Heart left ventricle (tissue), 16 donors: ENCODE results near the gene VPS33A. TPM values are rescaled to one million over a fixed set of nuclear protein-coding genes. Genes with fewer than 3 reads are reported as not detected.

Experiments used
- ATAC-seq, 4 donors: fragments of 200-7000 bp; cut with Tn5 transposase; one replicate each; pipeline ENCODE4 v1.9.1; 2020 to 2022; ENCODE audit warnings: moderate library complexity in 4 of 4, mild to moderate bottlenecking in 3 of 4, moderate number of reproducible peaks in 1 of 4
- DNase-seq, 5 donors: peaks; one replicate each; pipeline ENCODE4 v3.0.0-alpha.2; 2020
- H3K27ac ChIP-seq, 12 donors: fragments of 200-600 bp; sonication (generic) in 4 of 12; one replicate each; pipeline versions ENCODE4 v1.5.0 to v1.8.0; 2016 to 2022; ENCODE audit warnings: mild to moderate bottlenecking in 2 of 12
- H3K27me3 ChIP-seq, 9 donors: fragments of 200-600 bp; sonication (generic) in 2 of 9; one replicate each; pipeline versions ENCODE4 v1.5.1 to v1.8.0; 2016 to 2022; ENCODE audit warnings: mild to moderate bottlenecking in 3 of 9
- H3K36me3 ChIP-seq, 9 donors: fragments of 200-600 bp; sonication (generic) in 2 of 9; one replicate each; pipeline versions ENCODE4 v1.5.0 to v1.8.0; 2018 to 2022; ENCODE audit warnings: mild to moderate bottlenecking in 2 of 9
- H3K4me1 ChIP-seq, 12 donors: fragments of 200-600 bp; sonication (generic) in 4 of 12; one replicate each; pipeline versions ENCODE4 v1.5.0 to v1.8.0; 2016 to 2022; ENCODE audit warnings: mild to moderate bottlenecking in 3 of 12
- H3K4me3 ChIP-seq, 12 donors: fragments of 200-600 bp; sonication (generic) in 4 of 12; one replicate each; pipeline versions ENCODE4 v1.5.0 to v1.8.0; 2017 to 2022; ENCODE audit warnings: mild to moderate bottlenecking in 9 of 12, moderate library complexity in 4 of 12
- H3K9me3 ChIP-seq, 12 donors: fragments of 200-600 bp; sonication (generic) in 4 of 12; one replicate each; pipeline versions ENCODE4 v1.5.0 to v1.8.0; 2016 to 2022; ENCODE audit warnings: mild to moderate bottlenecking in 1 of 12
- CTCF ChIP-seq, 12 donors: fragments of 200-600 bp; sonication (generic) in 4 of 12; IDR thresholded peaks; one replicate each; pipeline versions ENCODE4 v1.5.0 to v1.8.0; 2018 to 2022; ENCODE audit warnings: antibody characterized with exemption in 12 of 12, mild to moderate bottlenecking in 5 of 12
- POLR2A ChIP-seq, 2 donors: fragments of 450-650 bp; IDR thresholded peaks; one replicate each; pipeline ENCODE4 v1.6.1; 2017; ENCODE audit warnings: antibody characterized with exemption in 2 of 2, mild to moderate bottlenecking in 2 of 2, moderate library complexity in 2 of 2
- WGBS, 4 donors: extraction: QIAGEN DNeasy Blood & Tissue Kit in 2 of 4; methylation state at CpG; one replicate each; pipeline versions ENCODE4 v1.1.5 to v1.1.7; 2013 to 2018; 5-methylcytosine and 5-hydroxymethylcytosine counted together
- intact Hi-C, 10 donors: fragments of 100-400 bp; cut with DNase I; formaldehyde crosslinking; loops; one replicate each; pipeline versions ENCODE4 v1.11.1 to v1.14.2; 2022
- polyA plus RNA-seq, 2 donors: library from polyadenylated mRNA; stranded (reverse); fragments of 200-250 nt; gene quantifications; one replicate each; pipeline ENCODE4 v1.2.3, GENCODE V29; 2013
- total RNA-seq, 9 donors: library from RNA; depleted of rRNA in 2 of 9; stranded (reverse); fragments of >200 nt in 2 of 9; fragmentation: NEBNext Ultra II Directional in 3 of 9; extraction: Animal tissue kit (Norgen Biotek cat#: 25700) in 3 of 9; gene quantifications; one replicate each; pipeline versions ENCODE4 v1.1.0 to v1.2.4, GENCODE V29; 2016 to 2023
- donor health status: ischemic (EF 13 %, LVEDD 7.1; RV severe dilation, severe dysfunction).
- donor health status: healthy with polysubstance abuse.
- donor health status: DM: no; HTN: yes; CAD: no.
- donor health status: DM: no; HTN: no; CAD: no.
- donor health status: ischemic (EF 25% LVEDD 6.9; RV normal size, moderate dysfunction).
- donor health status: ischemic (EF 25% LVEDD 5.7; RV mildly dilated, moderate dysfunction).
- donor health status: healthy.
- donor health status: DM: yes; HTN: yes; CAD: no.
- donor health status: ischemic (EF 35%, LVEDD 5.7; RV mildly dilated, moderate dysfunction).
- donor health status: nonischemic (EF 11% LVEDD 7.7; RV severe dilation, severe dysfunction).
- donor health status: DM: yes; HTN: yes; CAD: no.
- donor health status: PGD.
- donor health status: ischemic (EF 29% LVEDD 5.4; RV normal size, mild dysfunction).
- donor health status: nonischemic (EF 23%, LVEDD 6.1; RV moderate dilation, normal function).

The VPS33A gene
- total and polyA plus RNA-seq, 11 donors, result 5.6 to 16.7 (median 13.2) TPM

- TF ChIP-seq CTCF (IDR thresholded peaks at IDR 0.05) (no peak), POLR2A (IDR thresholded peaks at IDR 0.05) (no peak)
- Histone ChIP-seq H3K36me3 (peaks cover 0 to 92% (median 70%) of the 10 kb centered on the region in 9 donors), H3K9me3 (no peaks in the 10 kb centered on the region), H3K4me3 (no peak overlapping the region), H3K4me1 (no peaks in the 10 kb centered on the region), H3K27me3 (no peaks in the 10 kb centered on the region), H3K27ac (no peak overlapping the region)
- intact Hi-C loops, result no loop called here
- WGBS, 4 donors, result 81 to 86% (median 83%) methylated on average over 4 of the region's 4 CpGs
- no peak for DNase-seq
- ATAC-seq, result no peak
Observed at GRCh38 chr12:122303068-122303467, 36.8 kb upstream of the VPS33A start.

GRCh38 chr12:122298071-122298748, 31.9 kb upstream of the VPS33A start:
- TF ChIP-seq CTCF (IDR thresholded peaks at IDR 0.05) (no peak), POLR2A (IDR thresholded peaks at IDR 0.05) (no peak)
- Histone ChIP-seq H3K27me3 (no peaks in the 10 kb centered on the region), H3K4me3 (no peak overlapping the region), H3K27ac (no peak overlapping the region), H3K9me3 (peaks cover 0 to 10% (median 0%) of the 10 kb centered on the region in 12 donors), H3K4me1 (no peaks in the 10 kb centered on the region), H3K36me3 (peaks cover 0 to 90% (median 77%) of the 10 kb centered on the region in 9 donors)
- intact Hi-C loops, result no loop called here
- ATAC-seq (no peak), DNase-seq (no peak)
- WGBS, 4 donors, result 94 to 97% (median 96%) methylated on average over 14 of the region's 14 CpGs

DNA sequence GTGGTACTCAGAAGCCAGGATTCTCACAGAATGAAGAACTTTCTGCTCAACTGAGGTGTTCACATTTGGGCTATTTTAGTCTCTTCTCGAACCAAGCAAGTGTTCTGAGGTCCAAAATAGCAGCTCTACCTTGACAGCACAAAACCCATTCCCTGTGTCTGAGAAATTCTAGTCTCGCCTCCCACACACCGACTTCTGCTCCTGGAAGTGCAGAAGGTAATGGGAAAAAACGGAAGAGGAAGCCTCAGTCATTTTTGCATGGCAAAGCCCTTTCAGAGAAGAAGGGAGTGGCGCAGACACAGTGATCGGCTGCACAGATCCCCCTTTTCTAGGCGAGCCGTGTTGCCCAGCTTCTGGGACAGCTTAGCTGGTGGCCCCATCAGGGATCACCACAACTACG, 31.2 kb upstream of the VPS33A start:
- no peak overlapping the region for H3K4me3 ChIP-seq
- TF ChIP-seq POLR2A (IDR thresholded peaks at IDR 0.05) (no peak), CTCF (IDR thresholded peaks at IDR 0.05) (no peak)
- no peaks in the 10 kb centered on the region for H3K4me1 ChIP-seq
- H3K36me3 ChIP-seq, result peaks cover 0 to 90% (median 70%) of the 10 kb centered on the region in 9 donors
- intact Hi-C loops, result no loop called here
- H3K9me3 ChIP-seq, result peaks cover 0 to 10% (median 0%) of the 10 kb centered on the region in 12 donors
- DNase-seq (no peak), ATAC-seq (no peak)
- no peak overlapping the region for H3K27ac ChIP-seq
- H3K27me3 ChIP-seq, result no peaks in the 10 kb centered on the region
- 93 to 97% (median 95%) methylated on average over 9 of the region's 9 CpGs for WGBS, 4 donors

DNA sequence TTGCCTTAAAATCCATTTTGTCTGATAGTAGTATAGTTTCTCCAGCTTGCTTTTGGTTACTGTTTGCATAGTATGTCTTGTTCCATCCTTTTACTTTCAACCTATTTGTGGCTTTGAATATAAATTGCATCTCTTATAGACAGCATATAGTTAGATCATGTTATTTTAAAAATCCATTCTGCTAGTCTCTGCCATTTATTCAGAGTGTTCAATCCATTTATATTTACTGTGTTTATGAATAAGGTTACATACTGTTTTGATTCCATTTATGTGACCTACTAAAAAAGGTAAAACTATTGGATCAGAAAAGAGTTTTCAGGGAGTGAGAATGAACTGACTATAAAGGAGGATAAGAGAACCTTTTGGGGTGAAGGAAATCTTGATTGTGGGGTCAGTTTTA, 29.6 kb upstream of the VPS33A start:
- Histone ChIP-seq H3K27me3 (no peaks in the 10 kb centered on the region), H3K36me3 (peaks cover 0 to 93% (median 74%) of the 10 kb centered on the region in 9 donors), H3K4me3 (no peak overlapping the region), H3K4me1 (no peaks in the 10 kb centered on the region), H3K9me3 (peaks cover 0 to 10% (median 0%) of the 10 kb centered on the region in 12 donors), H3K27ac (no peak overlapping the region)
- intact Hi-C loops, result no loop called here
- TF ChIP-seq POLR2A (IDR thresholded peaks at IDR 0.05) (no peak), CTCF (IDR thresholded peaks at IDR 0.05) (no peak)
- ATAC-seq (no peak), DNase-seq (no peak)
